Stimulated activated CD4-positive, alpha-beta T cell treated with anti-CD3 and anti-CD28 coated beads, TNF-alpha, amount 100 ng/mL, for 48 hours (primary cell): ENCODE measurements around the gene PMP22.
A peak's percentile ranks its signal among the peaks of the same experiment; 100 is the strongest.

Experiments
- DNase-seq, 3 donors: peaks; one replicate each; pipeline ENCODE4 v3.0.0-alpha.2; 2020; ENCODE audit warnings: low read depth in 3 of 3

The PMP22 gene

DNA sequence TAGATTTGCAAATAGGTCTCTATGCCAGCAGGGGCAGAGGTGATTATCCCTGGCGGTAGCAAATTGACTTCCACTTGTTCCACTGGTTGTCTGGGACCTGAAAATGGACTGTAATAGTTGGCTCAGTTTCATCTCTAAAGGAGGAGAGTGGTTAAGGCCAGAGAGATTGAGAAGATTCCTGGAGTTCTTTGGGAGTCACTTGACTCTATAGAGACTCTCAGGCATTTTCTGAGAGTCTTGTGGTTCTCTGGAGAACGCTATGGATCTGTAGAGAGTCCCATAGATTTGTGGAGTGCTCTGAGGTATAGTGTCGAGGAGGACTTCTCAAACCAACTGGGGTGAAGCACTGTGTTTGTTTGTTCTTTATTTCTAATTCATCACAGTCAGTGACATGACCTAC, 8.9 kb upstream of the PMP22 start:
- no peak for DNase-seq

DNA sequence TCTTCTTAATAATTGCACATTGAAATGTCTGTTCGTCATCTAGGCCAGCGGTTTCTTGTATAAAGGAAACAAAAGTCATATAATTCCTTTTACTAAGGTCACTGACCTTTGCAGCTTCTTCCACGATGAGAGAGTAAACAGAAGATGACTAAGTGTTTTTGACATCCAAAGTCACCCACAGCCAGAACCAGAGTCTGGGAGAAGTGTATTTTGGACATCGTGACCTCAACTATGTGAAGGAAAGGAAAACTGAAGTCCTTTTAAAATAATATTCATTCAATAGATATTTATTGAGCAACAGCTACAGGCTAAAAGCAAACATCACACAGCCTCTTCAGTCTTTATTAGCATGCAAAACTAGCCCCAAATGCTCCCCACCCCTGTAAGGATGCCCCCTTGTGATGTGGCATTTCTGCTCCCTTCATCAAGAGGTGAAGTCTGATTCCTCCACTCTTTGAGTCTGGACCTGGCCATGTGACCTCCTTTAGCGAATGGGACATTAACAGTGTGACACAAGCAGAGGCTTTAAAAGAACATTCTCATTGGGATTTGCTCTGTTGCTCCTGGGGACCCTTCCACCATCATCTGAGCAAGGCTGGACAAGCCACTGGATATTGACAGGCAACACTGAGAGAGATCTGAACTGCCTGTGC, 8.1 kb upstream of the PMP22 start:
- no peak for DNase-seq

DNA sequence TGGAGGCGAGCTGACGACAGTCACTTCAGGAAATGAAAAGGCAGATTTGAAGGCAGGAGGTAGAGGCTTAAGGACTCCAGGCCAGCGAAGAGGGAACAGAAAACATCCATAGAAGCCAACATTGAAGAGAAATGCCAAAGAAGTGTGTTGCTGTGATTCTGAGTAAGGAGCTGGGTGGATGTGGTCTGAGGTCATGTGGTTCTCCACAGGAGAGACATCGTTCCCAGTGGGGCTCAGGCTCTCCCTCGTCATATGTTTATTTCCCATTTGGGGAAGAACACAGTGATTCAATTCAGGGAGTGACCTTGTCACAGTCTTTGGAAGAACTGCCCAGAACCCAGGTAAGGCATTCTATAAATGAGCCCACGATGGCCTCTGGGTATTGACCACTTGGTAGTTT, 6.6 kb upstream of the PMP22 start:
- no peak for DNase-seq

DNA sequence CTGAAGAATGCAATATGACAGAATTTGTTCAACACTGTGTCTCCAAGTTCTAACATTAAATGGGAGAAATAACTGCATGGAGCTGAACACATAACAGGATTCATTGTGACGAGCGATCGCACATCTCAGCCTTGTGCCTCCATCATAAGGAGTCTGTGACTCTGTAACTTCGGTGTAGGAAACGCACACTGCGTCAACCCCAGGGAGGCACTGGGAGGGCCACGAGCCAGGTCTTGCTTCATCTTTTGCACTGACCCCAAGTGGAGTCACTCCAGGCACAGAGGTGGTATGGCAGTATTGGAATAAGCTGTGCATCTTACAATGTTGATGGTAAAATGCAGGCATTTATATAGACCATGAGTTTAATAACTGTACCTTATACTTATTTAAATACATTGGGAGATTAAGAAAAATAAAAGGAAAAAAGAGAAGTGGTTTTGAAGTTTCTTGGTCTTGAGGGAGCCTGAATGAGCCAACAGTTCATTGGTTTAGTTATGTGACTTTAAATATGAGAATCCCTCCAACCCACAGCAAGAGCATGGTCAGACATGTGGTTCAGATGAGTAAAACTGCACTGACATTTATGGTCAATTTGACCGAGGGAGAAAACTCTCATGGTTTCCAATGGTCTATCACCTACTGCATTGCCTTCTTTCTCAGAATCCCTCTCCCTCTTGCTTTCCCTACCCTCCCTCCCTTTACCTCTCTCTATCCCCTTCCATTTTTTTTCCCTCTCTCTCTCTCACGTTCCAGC, 5.7 kb upstream of the PMP22 start:
- DNase-seq: no peak

DNA sequence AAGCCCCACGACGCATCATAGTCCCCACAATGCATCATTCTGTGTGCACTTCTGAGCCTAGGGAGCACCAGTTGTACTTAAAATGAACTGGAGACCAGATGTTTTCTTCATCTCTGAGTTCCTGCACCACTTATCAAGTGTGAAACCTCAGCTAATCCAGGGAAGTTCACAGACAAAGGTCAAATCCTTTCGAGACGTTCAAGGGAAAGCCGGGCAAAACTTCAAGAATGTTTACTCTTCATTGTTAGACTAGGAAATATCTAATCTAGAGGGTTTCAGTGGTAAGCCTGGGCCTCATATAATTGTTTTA, 4.6 kb upstream of the PMP22 start:
- no peak for DNase-seq

DNA sequence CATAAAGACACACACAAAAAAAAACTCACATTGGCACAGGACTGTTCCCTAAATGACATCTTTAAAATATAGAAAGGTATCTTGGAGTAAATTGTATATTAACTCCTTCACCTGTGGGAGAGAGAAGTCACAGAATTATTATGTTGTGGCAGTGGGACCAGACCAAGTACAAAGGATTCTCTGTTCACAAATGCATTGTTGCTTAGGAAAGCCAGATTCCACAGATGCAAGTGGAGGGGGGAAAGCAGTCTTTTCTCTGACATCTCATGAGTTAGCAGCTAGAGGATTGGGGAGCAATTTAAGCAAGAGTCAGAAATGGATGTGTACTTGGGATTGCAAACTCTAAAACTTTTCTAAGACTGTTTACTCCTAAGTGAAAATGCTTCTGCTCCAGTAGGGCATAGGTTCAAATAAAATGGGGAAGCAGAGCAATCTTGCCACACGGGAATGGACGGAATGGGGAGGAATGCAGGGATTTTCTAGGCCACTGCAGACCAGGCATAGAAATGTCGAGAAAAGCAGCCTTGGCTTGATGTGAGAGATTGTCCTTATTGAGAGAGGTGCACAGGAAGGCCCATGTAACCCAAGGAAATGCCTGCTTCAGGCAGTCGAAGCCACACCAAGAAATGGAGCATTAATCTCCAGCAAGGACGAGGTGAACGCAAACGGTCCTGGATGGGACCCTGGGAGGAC, 4.1 kb upstream of the PMP22 start:
- DNase-seq: no peak

DNA sequence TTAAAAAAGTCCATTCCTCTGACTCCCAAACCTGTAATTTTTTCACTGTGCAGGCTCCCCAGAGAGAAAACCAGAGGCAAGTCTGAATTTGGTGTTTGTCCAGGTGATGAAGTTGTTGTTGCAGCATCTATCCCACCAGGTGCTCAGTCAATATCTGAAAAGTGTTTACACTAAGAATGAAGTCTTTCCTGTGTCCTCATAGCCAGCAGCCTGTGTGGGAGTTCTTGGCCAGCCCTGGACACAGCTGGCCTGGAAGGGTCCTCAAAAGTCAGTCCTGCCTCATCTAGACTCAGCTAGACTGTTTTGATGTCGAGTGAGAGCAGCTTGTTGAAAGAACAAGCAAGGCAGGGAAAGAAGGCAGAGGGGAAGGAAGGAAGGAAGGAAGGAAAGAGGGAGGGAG, 3.3 kb upstream of the PMP22 start:
- DNase-seq: no peak

DNA sequence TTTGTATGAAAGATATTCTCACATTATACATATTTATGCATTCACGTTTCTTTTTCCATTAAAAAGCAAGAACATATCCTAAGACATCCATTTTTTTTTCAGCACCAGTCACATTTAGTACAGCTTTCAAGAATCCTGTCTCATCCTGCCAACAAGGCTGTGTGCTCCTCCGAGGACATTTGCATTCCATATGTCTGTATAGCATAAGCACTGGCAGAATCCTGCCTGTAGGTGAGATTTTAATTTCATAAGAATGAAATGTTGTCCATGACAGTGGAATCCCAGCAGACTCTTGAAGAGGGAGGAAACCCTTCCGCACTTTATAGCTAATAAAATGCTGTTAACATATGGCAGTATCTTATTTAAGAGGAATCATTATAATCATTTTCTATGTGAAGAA, 2.9 kb upstream of the PMP22 start:
- no peak for DNase-seq

DNA sequence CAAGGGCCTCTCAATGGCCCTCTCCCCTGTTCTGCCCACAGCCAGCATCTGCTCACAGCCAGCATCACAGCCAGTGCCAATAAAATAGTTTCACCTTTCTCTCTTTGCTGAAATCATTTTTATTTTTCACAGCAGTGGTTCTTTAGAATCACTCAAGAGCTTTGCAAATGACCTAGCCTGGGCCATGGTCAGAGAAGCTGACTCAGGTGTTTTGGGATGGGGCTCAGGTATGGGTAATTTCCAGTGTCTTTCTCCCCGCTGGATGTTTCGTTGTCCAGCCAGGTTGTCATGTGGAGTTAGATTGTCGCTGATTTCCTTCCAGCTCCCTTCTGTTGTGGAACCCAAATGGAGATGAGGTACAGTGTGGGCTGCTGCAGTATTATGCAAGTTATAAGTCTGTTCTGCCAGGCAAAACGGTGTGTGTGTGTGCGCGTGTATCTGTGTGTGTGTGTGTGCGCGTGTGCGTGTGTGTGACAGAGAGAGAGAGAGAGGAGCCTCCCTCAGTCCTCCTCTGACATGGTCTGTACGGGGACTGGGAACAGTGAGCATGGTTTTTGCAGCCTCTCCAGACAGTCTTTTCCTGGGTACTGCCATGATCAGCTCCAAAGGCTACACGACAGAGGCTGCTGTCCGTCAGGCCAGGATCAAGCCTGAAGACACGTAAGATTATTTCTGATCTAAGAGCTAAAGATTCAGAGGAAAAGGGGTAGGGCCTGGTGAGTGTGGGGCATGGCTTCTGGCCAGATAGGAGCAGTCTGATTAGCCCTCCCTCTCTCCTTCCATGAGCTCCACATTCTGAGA, 1.4 kb upstream of the PMP22 start:
- DNase-seq: no peak

DNA sequence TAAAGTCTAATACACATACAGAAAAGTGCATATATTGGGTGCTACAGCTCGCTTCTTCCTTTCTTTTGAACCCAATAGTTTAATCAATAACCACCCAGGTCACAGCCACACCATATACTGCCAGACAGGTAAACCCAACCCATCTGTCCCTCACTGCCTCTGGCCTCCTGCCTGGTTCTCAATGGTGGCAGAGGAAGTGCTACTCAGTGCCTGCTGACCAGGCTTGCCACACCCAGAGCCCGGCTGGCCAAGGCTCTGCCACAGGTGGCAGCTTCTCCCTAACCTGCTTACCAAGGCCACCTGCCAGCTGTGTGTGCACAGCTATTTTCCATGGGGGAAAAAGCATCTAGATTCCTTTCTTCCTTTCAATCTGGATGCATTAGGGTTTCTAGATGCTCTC, 584 bp downstream of the PMP22 start:
- DNase-seq: no peak

DNA sequence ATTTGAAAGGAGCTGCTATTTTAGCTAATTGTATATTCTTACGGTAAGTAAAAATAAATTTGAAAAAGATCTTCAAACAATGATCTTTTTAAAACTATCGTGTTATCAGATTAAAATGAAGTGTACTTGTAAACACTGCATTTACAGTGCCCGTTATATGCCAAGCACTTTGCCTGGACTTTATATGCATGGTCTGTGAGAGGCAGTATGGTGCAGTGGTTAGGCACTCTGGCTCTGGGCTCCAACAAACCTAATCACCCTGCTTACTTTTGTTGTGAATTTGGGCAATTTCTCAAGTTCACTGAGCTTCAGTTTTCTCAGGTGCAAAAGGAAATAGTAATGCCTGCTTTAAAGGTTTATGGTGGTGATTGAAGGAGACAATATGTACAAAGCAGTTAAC, 1.4 kb downstream of the PMP22 start:
- DNase-seq: no peak

DNA sequence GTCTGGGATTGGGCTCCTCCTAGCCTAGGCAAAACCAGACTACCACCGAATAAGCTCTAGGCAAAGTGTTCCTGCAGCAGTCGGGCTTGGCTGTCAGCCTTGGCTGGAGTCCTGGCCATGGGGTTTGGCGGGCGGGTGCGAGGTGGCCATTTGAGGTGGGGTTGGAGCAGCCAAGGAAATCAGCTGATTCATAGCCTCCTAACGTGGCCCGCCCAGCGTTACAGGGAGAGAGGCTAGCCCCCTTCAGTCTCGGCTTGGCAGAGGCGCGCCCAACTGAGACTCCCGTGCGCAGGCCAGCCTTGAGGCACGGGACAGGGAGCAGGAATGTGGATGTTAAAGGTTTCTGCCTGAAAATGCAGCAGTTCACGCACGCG, 1.9 kb downstream of the PMP22 start:
- no peak for DNase-seq

DNA sequence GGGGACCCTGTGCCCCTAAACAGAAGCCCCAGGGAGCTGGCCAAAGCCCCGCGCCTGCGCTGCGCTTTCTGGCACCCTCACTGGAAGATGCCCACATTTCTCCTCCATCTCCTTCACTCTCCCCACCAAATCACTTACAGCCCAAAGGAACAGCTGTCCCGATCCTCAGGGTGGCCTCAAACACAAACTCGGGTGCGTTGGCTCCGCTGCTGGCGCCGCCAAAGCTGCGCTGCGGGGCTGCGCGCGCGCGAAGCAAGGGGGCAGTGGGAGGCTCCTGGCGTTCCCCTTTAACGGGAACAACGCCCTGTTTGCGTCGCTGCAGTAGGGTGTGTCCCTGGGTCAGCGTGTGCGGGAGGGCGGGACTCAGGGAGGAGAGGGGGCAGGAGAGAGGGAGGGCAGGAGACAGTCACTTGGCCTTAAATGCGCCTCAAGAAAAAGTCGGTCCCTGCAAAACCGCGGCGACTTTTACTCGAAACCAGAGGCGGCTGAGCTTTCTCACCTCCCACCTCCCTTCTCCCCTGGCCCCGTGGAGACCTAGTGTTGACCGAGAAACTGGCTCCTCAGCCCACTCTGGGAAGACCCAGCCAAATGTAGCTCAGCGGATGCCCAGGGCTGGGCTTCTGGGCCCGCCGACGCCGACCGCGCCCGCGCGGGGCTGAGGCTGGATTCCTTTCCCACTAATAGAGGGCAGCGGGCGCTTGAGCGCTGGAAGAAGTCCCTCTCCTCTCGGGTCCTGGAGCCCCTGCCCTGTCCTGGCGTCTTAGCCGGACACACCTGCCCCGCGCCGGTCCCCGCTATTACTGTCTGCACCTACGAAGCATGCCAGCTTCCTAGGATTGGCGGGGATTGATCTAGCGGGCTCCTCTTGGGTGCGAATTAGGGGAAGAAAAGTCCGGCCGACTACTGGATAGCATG, 2.6 kb downstream of the PMP22 start:
- DNase-seq: no peak

DNA sequence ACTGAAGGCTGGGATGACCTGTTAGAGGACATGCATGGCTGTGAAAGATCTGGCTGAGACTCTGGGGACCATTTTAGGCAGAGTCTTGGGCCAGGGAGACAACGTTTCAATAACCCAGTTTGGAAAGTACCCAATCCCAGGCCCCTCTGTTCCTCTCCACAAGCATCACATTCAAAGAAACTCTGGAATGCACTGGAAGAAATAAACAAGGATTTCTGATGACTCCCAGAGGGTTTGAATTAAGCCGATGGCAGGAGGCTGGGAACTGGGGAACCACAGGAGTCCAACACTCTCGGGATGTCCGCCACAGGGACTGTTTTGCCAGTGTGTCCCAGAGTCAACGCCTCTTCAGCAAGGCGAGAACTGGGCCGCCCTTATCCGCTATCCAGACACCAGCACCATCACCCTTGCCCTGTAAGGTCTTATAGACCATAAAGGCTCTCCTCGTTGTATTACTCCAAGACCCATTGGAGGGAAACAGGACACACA, 3.3 kb downstream of the PMP22 start:
- DNase-seq: no peak

DNA sequence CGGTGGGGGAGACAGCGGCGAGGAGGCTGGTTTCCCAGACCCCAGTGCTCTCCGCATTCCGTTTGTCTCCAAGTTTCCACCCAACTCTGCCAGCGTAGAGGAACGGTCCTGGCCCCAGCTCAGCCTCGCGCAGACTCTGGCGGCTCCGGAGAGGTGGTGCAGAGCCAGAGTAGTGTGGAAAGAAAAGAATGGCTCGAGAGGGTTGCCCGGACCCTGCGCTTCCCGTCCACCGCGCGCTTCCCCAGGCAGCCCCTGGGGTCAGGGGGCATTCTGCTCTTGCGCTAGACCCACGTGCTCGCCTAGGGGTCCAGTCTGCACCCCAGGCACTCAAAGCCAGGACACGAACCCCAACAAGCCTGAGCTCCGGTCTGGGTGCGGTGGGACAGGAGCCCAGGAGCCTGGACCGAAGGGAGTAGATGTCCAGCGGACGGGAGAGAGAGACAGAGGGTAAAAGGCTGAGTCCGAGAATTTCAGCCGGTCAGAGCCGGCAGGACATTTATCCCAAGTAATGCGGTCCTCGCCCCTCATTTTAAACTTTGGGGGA, 3.8 kb downstream of the PMP22 start:
- DNase-seq: no peak

DNA sequence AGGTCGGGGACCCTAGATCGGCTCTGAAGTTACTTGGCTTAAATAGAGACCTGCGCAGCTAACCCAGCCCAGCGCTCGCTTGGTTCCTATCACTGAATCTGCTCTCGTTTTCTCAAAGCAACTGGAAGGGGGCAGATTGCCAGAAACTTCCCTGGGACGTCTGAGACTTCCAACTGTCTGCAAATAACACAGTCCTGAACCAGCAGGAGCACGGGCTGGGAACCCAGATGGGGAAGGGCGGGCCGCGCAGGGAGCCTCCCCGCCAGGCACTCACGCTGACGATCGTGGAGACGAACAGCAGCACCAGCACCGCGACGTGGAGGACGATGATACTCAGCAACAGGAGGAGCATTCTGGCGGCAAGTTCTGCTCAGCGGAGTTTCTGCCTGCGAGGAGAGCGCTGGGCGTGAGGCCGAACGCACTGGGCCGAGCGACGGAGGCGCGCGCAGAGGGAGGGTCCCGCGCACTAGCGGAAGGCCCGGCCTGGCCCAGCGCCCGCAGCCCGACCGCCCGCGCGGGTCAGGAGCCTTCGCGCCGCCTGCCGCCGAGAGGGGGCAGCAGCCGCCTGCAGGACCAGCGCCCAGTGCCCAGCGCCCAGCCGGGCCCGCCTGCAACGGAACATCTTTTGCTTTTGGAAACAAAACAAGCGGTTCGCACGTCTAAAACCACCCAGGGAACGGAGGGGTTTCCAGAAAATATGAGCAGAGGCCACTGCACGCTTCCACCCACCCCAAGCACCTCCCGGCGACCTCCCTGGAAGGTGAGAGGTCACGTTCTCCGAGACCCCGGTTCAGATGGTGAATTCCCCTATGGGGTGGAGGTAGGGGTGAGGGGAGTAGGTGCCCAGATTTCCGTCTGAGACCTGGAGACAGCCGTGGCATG, 4.5 kb downstream of the PMP22 start:
- DNase-seq: peak; percentile 24 to 46 (median 41)

DNA sequence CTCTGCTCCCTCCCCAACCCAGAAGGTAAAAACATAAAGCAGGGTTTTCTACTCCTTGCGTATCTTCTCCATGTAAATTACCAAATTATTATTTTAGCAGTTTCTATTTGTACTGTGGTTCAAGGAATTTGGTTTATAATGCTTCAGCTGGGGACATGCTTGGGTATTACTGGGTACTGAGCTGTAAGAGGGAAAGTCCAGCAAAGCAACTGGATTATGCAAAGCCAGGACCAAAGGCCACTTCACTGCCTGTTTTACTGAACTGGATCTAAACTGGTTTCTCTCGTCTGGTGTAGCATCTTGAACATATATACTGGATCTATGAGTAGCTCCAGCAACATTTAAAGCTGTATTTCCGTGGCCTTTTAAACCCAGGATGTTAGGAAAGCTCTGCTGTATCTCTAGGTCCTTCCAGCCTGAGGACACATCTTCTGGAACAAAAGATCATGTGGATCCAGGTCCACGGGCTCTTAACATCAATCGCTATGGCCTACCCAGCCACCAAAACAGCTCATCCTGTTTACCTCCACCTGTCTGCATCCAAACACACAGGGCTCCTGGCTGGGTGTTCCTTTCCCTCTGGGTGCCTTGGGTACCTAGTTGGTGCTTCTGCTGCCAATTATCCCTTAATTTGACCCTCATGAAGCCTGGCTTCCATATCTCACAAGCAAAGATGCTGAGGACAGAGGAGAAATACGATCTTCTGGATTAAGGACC, 7.2 kb downstream of the PMP22 start:
- no peak for DNase-seq

DNA sequence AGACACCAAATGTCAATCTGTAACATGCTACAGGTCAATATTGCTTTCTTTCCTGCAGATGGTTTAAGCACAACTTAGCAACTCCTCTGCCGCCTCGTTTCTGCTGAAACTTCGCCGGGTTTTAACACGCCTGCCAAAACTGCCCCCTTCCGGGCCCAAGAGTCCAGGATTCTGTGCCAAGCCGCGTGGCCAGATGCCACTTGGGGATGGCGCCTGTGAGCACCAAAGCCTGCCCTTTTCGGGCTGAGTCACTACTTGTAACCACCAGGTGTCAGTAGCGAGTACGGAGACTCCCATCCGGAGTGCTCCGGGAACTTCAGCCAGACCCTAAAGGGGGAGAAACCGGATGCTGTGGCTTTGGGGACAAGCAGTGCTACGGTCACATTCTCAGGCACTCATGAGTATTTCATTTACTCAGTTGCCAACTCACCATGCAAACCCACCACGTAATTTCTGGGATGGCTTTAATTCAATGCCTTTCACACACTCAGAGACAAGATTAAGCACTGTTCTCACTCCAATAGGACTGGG, 7.8 kb downstream of the PMP22 start:
- peak; percentile 40 to 56 (median 50) for DNase-seq

DNA sequence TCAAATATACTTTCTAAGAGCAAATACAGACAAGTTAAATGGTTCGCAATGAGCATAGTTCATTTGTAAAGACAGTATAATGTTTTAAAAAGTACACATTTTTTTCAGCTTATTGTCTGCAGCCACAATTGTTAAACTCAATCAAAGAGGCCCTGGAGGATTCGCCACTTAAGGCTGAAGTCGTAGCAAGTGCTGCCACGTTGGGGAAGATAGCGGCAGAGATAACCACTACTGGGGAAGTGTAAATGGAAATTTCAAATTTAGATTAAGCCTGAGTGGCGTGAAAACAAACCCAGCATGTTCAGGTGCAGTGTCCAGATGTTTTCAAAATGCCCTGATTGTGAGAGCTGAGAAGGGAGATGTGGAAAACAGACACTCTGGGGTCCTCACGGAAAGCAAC, 8.4 kb downstream of the PMP22 start:
- DNase-seq: no peak
